ENCODE data around the gene CLDN14. TPM values are rescaled to one million over a fixed set of nuclear protein-coding genes. Genes with fewer than 3 reads are reported as not detected.
A peak's percentile ranks its signal among the peaks of the same experiment; 100 is the strongest.

CLDN14 gene
- total RNA-seq, 2 experiments from 2014 or later, result not detected

- Mint-ChIP-seq H3K9me3 (no peaks in the 10 kb centered on the region), H3K27ac (no peak overlapping the region), H3K36me3 (no peaks in the 10 kb centered on the region), H3K27me3 (peaks cover 10% of the 10 kb centered on the region), H3K4me1 (ENCODE audit: low read depth) (peaks cover 3% of the 10 kb centered on the region), H3K4me3 (no peak overlapping the region)
- intact Hi-C loops (cut with micrococcal nuclease), result no loop called here
- ChIA-PET POLR2A (no interaction called here), CTCF (interaction anchor here (1.2 to 2.7 kb wide), 2 partner anchors 8 to 119 kb away, joined by 3 to 12 read pairs; no protein-coding TSS in a partner anchor)
- DNase-seq, result no peak
These were observed 31.7 kb upstream of the CLDN14 start for GRCh38 chr21:36511484-36512220.

GRCh38 chr21:36510911-36511310 is 31.0 kb upstream of the CLDN14 start:
- intact Hi-C loops (cut with micrococcal nuclease), result no loop called here
- peaks cover 3% of the 10 kb centered on the region for H3K4me1 Mint-ChIP-seq (ENCODE audit: low read depth)
- H3K36me3 Mint-ChIP-seq, result no peaks in the 10 kb centered on the region
- no peak for DNase-seq
- H3K27ac Mint-ChIP-seq, result no peak overlapping the region
- H3K9me3 Mint-ChIP-seq, result no peaks in the 10 kb centered on the region
- peaks cover 4% of the 10 kb centered on the region for H3K27me3 Mint-ChIP-seq
- ChIA-PET CTCF (no interaction called here), POLR2A (no interaction called here)
- no peak overlapping the region for H3K4me3 Mint-ChIP-seq

GRCh38 chr21:36509973-36510664 is 30.2 kb upstream of the CLDN14 start:
- ChIA-PET CTCF (no interaction called here), POLR2A (no interaction called here)
- DNase-seq, result no peak
- H3K4me1 Mint-ChIP-seq (ENCODE audit: low read depth), result peaks cover 3% of the 10 kb centered on the region
- peaks cover 4% of the 10 kb centered on the region for H3K27me3 Mint-ChIP-seq
- no peak overlapping the region for H3K27ac Mint-ChIP-seq
- no peaks in the 10 kb centered on the region for H3K9me3 Mint-ChIP-seq
- intact Hi-C loops (cut with micrococcal nuclease), result no loop called here
- H3K4me3 Mint-ChIP-seq, result no peak overlapping the region
- no peaks in the 10 kb centered on the region for H3K36me3 Mint-ChIP-seq

GRCh38 chr21:36508948-36509347 is 29.0 kb upstream of the CLDN14 start:
- ChIA-PET POLR2A (no interaction called here), CTCF (interaction anchor here (1.2 kb wide), 1 partner anchor 121 kb away, joined by 3 read pairs; no protein-coding TSS in a partner anchor)
- Mint-ChIP-seq H3K4me1 (ENCODE audit: low read depth) (peaks cover 3% of the 10 kb centered on the region), H3K27ac (no peak overlapping the region), H3K4me3 (no peak overlapping the region), H3K36me3 (no peaks in the 10 kb centered on the region), H3K27me3 (peaks cover 5% of the 10 kb centered on the region), H3K9me3 (no peaks in the 10 kb centered on the region)
- intact Hi-C loops (cut with micrococcal nuclease), result no loop called here
- DNase-seq, result no peak

GRCh38 chr21:36507397-36508018 is 27.6 kb upstream of the CLDN14 start:
- Mint-ChIP-seq H3K36me3 (no peaks in the 10 kb centered on the region), H3K27ac (no peak overlapping the region), H3K4me1 (ENCODE audit: low read depth) (peaks cover 3% of the 10 kb centered on the region), H3K4me3 (no peak overlapping the region), H3K9me3 (no peaks in the 10 kb centered on the region), H3K27me3 (peaks cover 7% of the 10 kb centered on the region)
- DNase-seq, result no peak
- ChIA-PET CTCF (interaction anchor here (1.2 kb wide), 1 partner anchor 123 kb away, joined by 3 read pairs; no protein-coding TSS in a partner anchor), POLR2A (no interaction called here)
- intact Hi-C loops (cut with micrococcal nuclease), result no loop called here

GRCh38 chr21:36506482-36506881 is 26.6 kb upstream of the CLDN14 start:
- ChIA-PET CTCF (interaction anchor here (1.7 to 1.8 kb wide), 2 partner anchors 421 to 504 kb away, joined by 6 read pairs; no protein-coding TSS in a partner anchor), POLR2A (no interaction called here)
- no peak for DNase-seq
- Mint-ChIP-seq H3K27me3 (peaks cover 7% of the 10 kb centered on the region), H3K4me3 (no peak overlapping the region), H3K4me1 (ENCODE audit: low read depth) (peaks cover 2% of the 10 kb centered on the region), H3K27ac (no peak overlapping the region), H3K36me3 (no peaks in the 10 kb centered on the region), H3K9me3 (no peaks in the 10 kb centered on the region)
- intact Hi-C loops (cut with micrococcal nuclease), result no loop called here

GRCh38 chr21:36504067-36505058 is 24.4 kb upstream of the CLDN14 start:
- H3K4me3 Mint-ChIP-seq, result no peak overlapping the region
- DNase-seq, result peak; percentile 33
- H3K4me1 Mint-ChIP-seq (ENCODE audit: low read depth), result no peaks in the 10 kb centered on the region
- intact Hi-C loops (cut with micrococcal nuclease), result loop anchor here (1.0 to 5.0 kb wide), 3 partner anchors 85 to 423 kb away; no protein-coding TSS in a partner anchor
- no peaks in the 10 kb centered on the region for H3K9me3 Mint-ChIP-seq
- ChIA-PET POLR2A (no interaction called here), CTCF (interaction anchor here (0.7 to 3.2 kb wide), 19 partner anchors 8 to 517 kb away, joined by 3 to 12 read pairs (median 4); no protein-coding TSS in a partner anchor)
- H3K27ac Mint-ChIP-seq, result no peak overlapping the region
- peaks cover 7% of the 10 kb centered on the region for H3K27me3 Mint-ChIP-seq
- H3K36me3 Mint-ChIP-seq, result no peaks in the 10 kb centered on the region

- Mint-ChIP-seq H3K4me3 (no peak overlapping the region), H3K27ac (no peak overlapping the region), H3K4me1 (ENCODE audit: low read depth) (no peaks in the 10 kb centered on the region), H3K9me3 (peaks cover 5% of the 10 kb centered on the region), H3K27me3 (peaks cover 4% of the 10 kb centered on the region), H3K36me3 (no peaks in the 10 kb centered on the region)
- ChIA-PET CTCF (interaction anchor here (1.0 to 3.2 kb wide), 2 partner anchors 10 to 128 kb away, joined by 3 to 12 read pairs; no protein-coding TSS in a partner anchor), POLR2A (no interaction called here)
- intact Hi-C loops (cut with micrococcal nuclease), result loop anchor here (5.0 kb wide), 1 partner anchor 360 kb away; no protein-coding TSS in a partner anchor
- no peak for DNase-seq
These were observed 22.4 kb upstream of the CLDN14 start for GRCh38 chr21:36502365-36502764.

- Mint-ChIP-seq H3K27me3 (peaks cover 4% of the 10 kb centered on the region), H3K36me3 (no peaks in the 10 kb centered on the region), H3K4me3 (no peak overlapping the region), H3K27ac (no peak overlapping the region), H3K9me3 (peaks cover 5% of the 10 kb centered on the region), H3K4me1 (ENCODE audit: low read depth) (no peaks in the 10 kb centered on the region)
- intact Hi-C loops (cut with micrococcal nuclease), result loop anchor here (5.0 kb wide), 1 partner anchor 359 kb away; no protein-coding TSS in a partner anchor
- POLR2A ChIA-PET, result no interaction called here
- no peak for DNase-seq
- CTCF ChIA-PET, result no interaction called here
These were observed 21.6 kb upstream of the CLDN14 start for GRCh38 chr21:36501589-36501892.

- Mint-ChIP-seq H3K27ac (no peak overlapping the region), H3K4me1 (ENCODE audit: low read depth) (no peaks in the 10 kb centered on the region), H3K36me3 (no peaks in the 10 kb centered on the region), H3K4me3 (no peak overlapping the region), H3K9me3 (peaks cover 7% of the 10 kb centered on the region), H3K27me3 (peaks cover 4% of the 10 kb centered on the region)
- CTCF ChIA-PET, result no interaction called here
- DNase-seq, result no peak
- intact Hi-C loops (cut with micrococcal nuclease), result loop anchor here (5.0 kb wide), 1 partner anchor 358 kb away; no protein-coding TSS in a partner anchor
- POLR2A ChIA-PET, result no interaction called here
These were observed 19.9 kb upstream of the CLDN14 start for GRCh38 chr21:36499578-36500471.

- no peak overlapping the region for H3K27ac Mint-ChIP-seq
- H3K4me3 Mint-ChIP-seq, result no peak overlapping the region
- intact Hi-C loops (cut with micrococcal nuclease), result no loop called here
- ChIA-PET POLR2A (no interaction called here), CTCF (no interaction called here)
- H3K36me3 Mint-ChIP-seq, result no peaks in the 10 kb centered on the region
- peaks cover 7% of the 10 kb centered on the region for H3K9me3 Mint-ChIP-seq
- DNase-seq, result no peak
- H3K4me1 Mint-ChIP-seq (ENCODE audit: low read depth), result no peaks in the 10 kb centered on the region
- H3K27me3 Mint-ChIP-seq, result peaks cover 10% of the 10 kb centered on the region
These were observed 14.6 kb upstream of the CLDN14 start for GRCh38 chr21:36494557-36494956.
